ENCODE results near the gene INCA1. TPM values are rescaled to one million over a fixed set of nuclear protein-coding genes. Genes with fewer than 3 reads are reported as not detected.

INCA1 gene
- total RNA-seq, 2 experiments from 2014 or later: 0.82 TPM; not detected in 1

GRCh38 chr17:5022171-5022711 lies 24.9 kb upstream of the INCA1 start:
- no peaks in the 10 kb centered on the region for H3K9me2 ChIP-seq (ENCODE audit: insufficient read depth, low read length)
- H3K4me2 ChIP-seq (ENCODE audit: low read length): no peak overlapping the region
- H3K79me2 ChIP-seq (ENCODE audit: insufficient read depth, low read depth, low read length): no peaks in the 10 kb centered on the region
- no peak overlapping the region for H2AFZ ChIP-seq (ENCODE audit: low read length)
- ChIA-PET POLR2A (interaction anchor here (0.7 kb wide), 1 partner anchor 16 kb away, joined by 3 read pairs; no protein-coding TSS in a partner anchor), CTCF (ENCODE audit: unreplicated experiment) (interaction anchor here (0.6 kb wide), 1 partner anchor 25 kb away, joined by 3 read pairs; the partner anchor contains the start of gene INCA1)
- BruUV-seq (replicated peaks): no TSS peak
- no peak overlapping the region for H3K27ac ChIP-seq (ENCODE audit: low read depth, low read length, poor library complexity, severe bottlenecking)
- DNase-seq (ENCODE audit: low spot score): no peak
- intact Hi-C loops (cut with micrococcal nuclease; ENCODE audit: unreplicated experiment): no loop called here
- no peak for TF ChIP-seq EZH2phosphoT487 (IDR thresholded peaks at IDR 0.05; ENCODE audit: borderline replicate concordance, low read depth, low read length)
- no peaks in the 10 kb centered on the region for H4K20me1 ChIP-seq (ENCODE audit: insufficient read depth, low read length)
- H3K36me3 ChIP-seq (ENCODE audit: insufficient read depth, low read length): peaks cover 42% of the 10 kb centered on the region; the same call in 1 of the 2 replicates
- no peak overlapping the region for H3K4me3 ChIP-seq (ENCODE audit: low read depth, low read length, poor library complexity, severe bottlenecking)
- peaks cover 22% of the 10 kb centered on the region for H3K4me1 ChIP-seq (ENCODE audit: insufficient read depth, low read length, poor library complexity, severe bottlenecking)
- no peaks in the 10 kb centered on the region for H3K9me3 ChIP-seq (ENCODE audit: low read length)

GRCh38 chr17:5020502-5021023 lies 23.2 kb upstream of the INCA1 start:
- Histone ChIP-seq H4K20me1 (ENCODE audit: insufficient read depth, low read length) (no peaks in the 10 kb centered on the region), H2AFZ (ENCODE audit: low read length) (no peak overlapping the region), H3K9me3 (ENCODE audit: low read length) (no peaks in the 10 kb centered on the region), H3K4me3 (ENCODE audit: low read depth, low read length, poor library complexity, severe bottlenecking) (no peak overlapping the region), H3K4me2 (ENCODE audit: low read length) (no peak overlapping the region), H3K9me2 (ENCODE audit: insufficient read depth, low read length) (no peaks in the 10 kb centered on the region), H3K79me2 (ENCODE audit: insufficient read depth, low read depth, low read length) (no peaks in the 10 kb centered on the region), H3K36me3 (ENCODE audit: insufficient read depth, low read length) (peaks cover 47% of the 10 kb centered on the region), H3K4me1 (ENCODE audit: insufficient read depth, low read length, poor library complexity, severe bottlenecking) (peaks cover 34% of the 10 kb centered on the region), H3K27ac (ENCODE audit: low read depth, low read length, poor library complexity, severe bottlenecking) (no peak overlapping the region)
- BruUV-seq (replicated peaks): no TSS peak
- CTCF ChIA-PET (ENCODE audit: unreplicated experiment): no interaction called here
- intact Hi-C loops (cut with micrococcal nuclease; ENCODE audit: unreplicated experiment): no loop called here
- DNase-seq (ENCODE audit: low spot score): no peak
- POLR2A ChIA-PET: no interaction called here
- no peak for TF ChIP-seq CTCF (conservative IDR thresholded peaks at IDR 0.05; ENCODE audit: low read length)
- TF ChIP-seq EZH2phosphoT487 (IDR thresholded peaks at IDR 0.05; ENCODE audit: borderline replicate concordance, low read depth, low read length): no peak

- Histone ChIP-seq H2AFZ (ENCODE audit: low read length) (no peak overlapping the region), H3K79me2 (ENCODE audit: insufficient read depth, low read depth, low read length) (no peaks in the 10 kb centered on the region), H3K36me3 (ENCODE audit: insufficient read depth, low read length) (peaks cover 53% of the 10 kb centered on the region), H3K4me2 (ENCODE audit: low read length) (no peak overlapping the region), H3K4me3 (ENCODE audit: low read depth, low read length, poor library complexity, severe bottlenecking) (no peak overlapping the region), H3K4me1 (ENCODE audit: insufficient read depth, low read length, poor library complexity, severe bottlenecking) (peaks cover 34% of the 10 kb centered on the region), H4K20me1 (ENCODE audit: insufficient read depth, low read length) (no peaks in the 10 kb centered on the region), H3K9me2 (ENCODE audit: insufficient read depth, low read length) (no peaks in the 10 kb centered on the region), H3K27ac (ENCODE audit: low read depth, low read length, poor library complexity, severe bottlenecking) (no peak overlapping the region), H3K9me3 (ENCODE audit: low read length) (no peaks in the 10 kb centered on the region)
- no TSS peak for BruUV-seq (replicated peaks)
- TF ChIP-seq CTCF (conservative IDR thresholded peaks at IDR 0.05; ENCODE audit: low read length): peak; percentile 85
- TF ChIP-seq EZH2phosphoT487 (IDR thresholded peaks at IDR 0.05; ENCODE audit: borderline replicate concordance, low read depth, low read length): no peak
- intact Hi-C loops (cut with micrococcal nuclease; ENCODE audit: unreplicated experiment): loop anchor here (1.0 to 5.0 kb wide), 4 partner anchors 33 to 111 kb away; partner anchors contain the start of genes CAMTA2 and SPAG7
- ChIA-PET POLR2A (no interaction called here), CTCF (ENCODE audit: unreplicated experiment) (no interaction called here)
- DNase-seq (ENCODE audit: low spot score): peak; percentile 76
Observed at GRCh38 chr17:5019475-5019956, 22.2 kb upstream of the INCA1 start.

Data from OCI-LY7 (cell line).